Fibroblast of lung (primary cell): ENCODE data around the gene ADCY5. TPM values are rescaled to one million over a fixed set of nuclear protein-coding genes. Genes with fewer than 3 reads are reported as not detected.

Experiments
- DNase-seq, 2 donors: peaks; one replicate each; pipeline versions ENCODE4 v3.0.0 to v3.0.0-alpha.2; 2010; ENCODE audit warnings: low read depth in 2 of 2
- H2AFZ ChIP-seq: 2 replicates; pipeline ENCODE4 v1.5.1; 2012; ENCODE audit warnings: low read length, control low read depth, inconsistent platforms
- H3K27ac ChIP-seq: 2 replicates; pipeline ENCODE4 v1.5.1; 2011; ENCODE audit warnings: low read length, control low read depth; ENCODE audit not compliant: insufficient read depth
- H3K27me3 ChIP-seq: 2 replicates; pipeline ENCODE4 v1.5.1; 2011; ENCODE audit warnings: mild to moderate bottlenecking, low read length; ENCODE audit not compliant: control insufficient read depth, insufficient read depth
- H3K36me3 ChIP-seq: 2 replicates; pipeline ENCODE4 v1.5.1; 2011; ENCODE audit warnings: low read length; ENCODE audit not compliant: control insufficient read depth, insufficient read depth
- H3K4me1 ChIP-seq: 2 replicates; pipeline ENCODE4 v1.5.1; 2011; ENCODE audit warnings: low read length; ENCODE audit not compliant: control insufficient read depth, insufficient read depth; ENCODE audit errors: extremely low read depth
- H3K4me2 ChIP-seq: 2 replicates; pipeline ENCODE4 v1.5.1; 2011; ENCODE audit warnings: low read length, control low read depth; ENCODE audit not compliant: insufficient read depth; ENCODE audit errors: extremely low read depth
- H3K4me3 ChIP-seq, 4 experiments: fragments of 200-600 bp in 1 of 4; sonication (generic) in 1 of 4; replicated peaks in 1 of 4; 2 replicates each; pipeline ENCODE4 v1.5.1; 2011 to 2016; ENCODE audit warnings: low read length in 4 of 4, low read depth in 3 of 4, mild to moderate bottlenecking in 3 of 4, control low read depth in 2 of 4, inconsistent platforms in 1 of 4, mixed read lengths in 1 of 4; ENCODE audit not compliant: insufficient read depth in 1 of 4; ENCODE audit errors: control extremely low read depth in 1 of 4
- H3K79me2 ChIP-seq: 2 replicates; pipeline ENCODE4 v1.5.1; 2012; ENCODE audit warnings: mild to moderate bottlenecking, low read length, inconsistent platforms; ENCODE audit not compliant: control insufficient read depth, insufficient read depth
- H3K9ac ChIP-seq: 2 replicates; pipeline ENCODE4 v1.5.1; 2011; ENCODE audit warnings: mild to moderate bottlenecking, low read length, control low read depth; ENCODE audit not compliant: insufficient read depth
- H3K9me3 ChIP-seq: 2 replicates; pipeline ENCODE4 v1.5.1; 2012; ENCODE audit warnings: low read depth, low read length; ENCODE audit not compliant: control insufficient read depth, insufficient read depth
- H4K20me1 ChIP-seq: 2 replicates; pipeline ENCODE4 v1.5.1; 2011; ENCODE audit warnings: low read length; ENCODE audit not compliant: control insufficient read depth, insufficient read depth; ENCODE audit errors: extremely low read depth
- CTCF ChIP-seq, 2 donors: IDR thresholded peaks in 1 of 2; conservative IDR thresholded peaks in 1 of 2; 1 replicate in 1 of 2; 2 replicates in 1 of 2; pipeline ENCODE4 v1.5.1; 2011 to 2012; ENCODE audit warnings: low read length in 2 of 2, control low read depth in 1 of 2, inconsistent platforms in 1 of 2, low read depth in 1 of 2, mild to moderate bottlenecking in 1 of 2
- EZH2 ChIP-seq: IDR thresholded peaks from 2 replicates; pipeline ENCODE4 v1.5.1; 2012; ENCODE audit warnings: low read length, control low read depth, mild to moderate bottlenecking; ENCODE audit errors: missing control alignments
- polyA plus RNA-seq, 2 donors: library from polyadenylated mRNA; depleted of rRNA in 1 of 2; stranded (reverse) in 1 of 2; unstranded in 1 of 2; fragments of >200 nt; gene quantifications; 2 replicates each; pipeline ENCODE4 v1.2.1, GENCODE V29; 2011 to 2012; ENCODE audit warnings: missing spikeins in 1 of 2
- total RNA-seq: library from RNA; depleted of rRNA; stranded (reverse); fragments of >200 nt; gene quantifications from 2 replicates; pipeline ENCODE4 v1.2.1, GENCODE V29; 2014

The ADCY5 gene
- total and polyA plus RNA-seq, 2 donors (not counting 1 experiment from before 2014, with no cell fraction given) = 0.11 to 0.50 TPM

GRCh38 chr3:123322866-123323265 lies 126.0 kb downstream of the ADCY5 start:
- H3K27me3 ChIP-seq = peaks cover 13% of the 10 kb centered on the region
- no peak overlapping the region for H3K27ac ChIP-seq
- no peaks in the 10 kb centered on the region for H3K79me2 ChIP-seq
- no peaks in the 10 kb centered on the region for H3K9me3 ChIP-seq
- no peak overlapping the region for H3K9ac ChIP-seq
- H4K20me1 ChIP-seq = no peaks in the 10 kb centered on the region
- H3K4me2 ChIP-seq = no peak overlapping the region
- DNase-seq = no peak
- H2AFZ ChIP-seq = no peak overlapping the region
- no peaks in the 10 kb centered on the region for H3K36me3 ChIP-seq
- no peaks in the 10 kb centered on the region for H3K4me1 ChIP-seq
- TF ChIP-seq CTCF (conservative IDR thresholded peaks at IDR 0.05 in 1 of 2, IDR thresholded peaks at IDR 0.05 in 1 of 2; ENCODE audit: low read depth in 1 of 2, low read length in 2 of 2) (no peak), EZH2 (no peak)
- no peak overlapping the region for H3K4me3 ChIP-seq

- TF ChIP-seq EZH2 = no peak
- no peak for TF ChIP-seq CTCF (conservative IDR thresholded peaks at IDR 0.05 in 1 of 2, IDR thresholded peaks at IDR 0.05 in 1 of 2; ENCODE audit: low read depth in 1 of 2, low read length in 2 of 2)
- H3K4me2 ChIP-seq = no peak overlapping the region
- H3K9ac ChIP-seq = no peak overlapping the region
- H2AFZ ChIP-seq = no peak overlapping the region
- H3K4me1 ChIP-seq = no peaks in the 10 kb centered on the region
- no peaks in the 10 kb centered on the region for H3K79me2 ChIP-seq
- H3K27ac ChIP-seq = no peak overlapping the region
- no peaks in the 10 kb centered on the region for H3K36me3 ChIP-seq
- peaks cover 13% of the 10 kb centered on the region for H3K27me3 ChIP-seq
- DNase-seq = no peak
- no peaks in the 10 kb centered on the region for H4K20me1 ChIP-seq
- no peaks in the 10 kb centered on the region for H3K9me3 ChIP-seq
- no peak overlapping the region for H3K4me3 ChIP-seq
Measured at GRCh38 chr3:123321806-123322205, 127.1 kb downstream of the ADCY5 start.

- no peak for DNase-seq
- Histone ChIP-seq H3K9ac (no peak overlapping the region), H3K27me3 (peaks cover 13% of the 10 kb centered on the region), H3K79me2 (no peaks in the 10 kb centered on the region), H3K27ac (no peak overlapping the region), H3K36me3 (no peaks in the 10 kb centered on the region), H3K9me3 (no peaks in the 10 kb centered on the region), H3K4me3 (no peak overlapping the region), H4K20me1 (no peaks in the 10 kb centered on the region), H2AFZ (no peak overlapping the region), H3K4me1 (no peaks in the 10 kb centered on the region), H3K4me2 (no peak overlapping the region)
- TF ChIP-seq CTCF (conservative IDR thresholded peaks at IDR 0.05 in 1 of 2, IDR thresholded peaks at IDR 0.05 in 1 of 2; ENCODE audit: low read depth in 1 of 2, low read length in 2 of 2) (no peak), EZH2 (no peak)
Measured at GRCh38 chr3:123320221-123320620, 128.7 kb downstream of the ADCY5 start.
